Measurements from ENCODE around the gene PRR22. TPM values are rescaled to one million over a fixed set of nuclear protein-coding genes. Genes with fewer than 3 reads are reported as not detected.
"Not testable (repeated sequence)": the region's sequence is repeated elsewhere in the genome, so short reads cannot be mapped to it uniquely, and the experiment has no call there.

PRR22 gene
- total RNA-seq, 1 experiment from 2014 or later, result 5.9 TPM

DNA sequence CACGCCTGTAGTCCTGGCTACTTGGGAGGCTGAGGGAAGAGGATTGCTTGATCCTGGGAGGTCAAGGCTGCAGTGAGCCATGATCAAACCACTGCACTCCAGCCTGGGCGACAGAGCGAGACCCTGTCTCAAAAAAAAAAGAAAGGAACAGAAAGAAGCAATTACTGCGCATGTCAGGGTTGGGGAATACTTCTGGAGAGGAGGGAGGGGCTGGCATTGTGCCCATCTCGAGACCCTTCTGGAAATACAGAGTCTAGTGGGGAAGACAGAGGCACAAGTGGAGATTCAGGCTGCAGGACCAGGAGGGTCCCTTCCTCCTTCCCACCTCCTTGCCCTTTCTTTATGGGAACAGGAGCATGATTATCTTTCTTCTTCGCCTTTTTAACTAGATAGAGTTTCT is 30.8 kb downstream of the PRR22 start:
- no peak for DNase-seq (ENCODE audit: low read depth)

GRCh38 chr19:5751709-5752108 is 32.8 kb downstream of the PRR22 start:
- DNase-seq (ENCODE audit: low read depth), result no peak

DNA sequence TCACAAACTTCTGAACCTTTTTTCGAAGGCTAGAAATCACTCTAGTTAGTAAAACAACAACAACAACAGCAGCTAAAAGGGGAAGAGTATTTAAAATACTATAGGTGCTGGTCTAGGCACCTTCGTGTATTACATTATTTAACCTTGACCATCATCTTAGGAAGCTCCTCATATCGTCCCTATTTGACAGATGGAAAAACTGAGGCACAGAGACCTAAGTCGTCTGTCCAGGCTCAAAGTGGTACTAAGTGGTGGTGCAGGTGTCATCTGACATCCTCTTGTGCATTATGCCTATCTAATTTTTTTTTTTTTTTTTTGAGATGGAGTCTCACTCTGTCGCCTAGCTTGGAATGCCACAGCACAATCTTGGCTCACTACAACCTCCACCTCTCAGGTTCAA is 35.0 kb downstream of the PRR22 start:
- no peak for DNase-seq (ENCODE audit: low read depth)

DNA sequence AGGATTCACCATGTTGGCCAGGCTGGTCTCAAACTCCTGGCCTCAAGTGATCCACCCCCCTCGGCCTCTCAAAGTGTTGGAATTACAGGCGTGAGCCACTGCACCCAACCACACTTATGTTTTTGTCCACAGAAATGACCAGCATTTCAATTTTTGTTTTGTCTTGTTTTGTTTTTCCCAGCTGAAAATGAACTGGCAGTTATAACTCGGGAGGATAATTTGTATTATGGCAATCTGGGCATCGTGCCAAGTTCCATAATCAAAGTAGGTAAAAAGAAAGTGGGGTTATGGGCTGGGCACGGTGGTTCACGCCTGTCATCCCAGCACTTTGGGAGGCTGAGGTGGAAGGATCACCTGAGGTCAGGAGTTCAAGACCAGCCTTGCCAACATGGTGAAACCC is 35.6 kb downstream of the PRR22 start:
- not testable (repeated sequence) for DNase-seq (ENCODE audit: low read depth)

- DNase-seq (ENCODE audit: low read depth), result not testable (repeated sequence)
Measured at GRCh38 chr19:5744999-5745398, 39.5 kb downstream of the PRR22 start.

- DNase-seq (ENCODE audit: low read depth), result no peak
Measured at GRCh38 chr19:5743630-5744029, 40.9 kb downstream of the PRR22 start.

- DNase-seq (ENCODE audit: low read depth), result no peak
Measured at GRCh38 chr19:5742051-5742450, 42.5 kb downstream of the PRR22 start.

GRCh38 chr19:5738423-5738822 is 46.1 kb downstream of the PRR22 start:
- DNase-seq (ENCODE audit: low read depth), result no peak

DNA sequence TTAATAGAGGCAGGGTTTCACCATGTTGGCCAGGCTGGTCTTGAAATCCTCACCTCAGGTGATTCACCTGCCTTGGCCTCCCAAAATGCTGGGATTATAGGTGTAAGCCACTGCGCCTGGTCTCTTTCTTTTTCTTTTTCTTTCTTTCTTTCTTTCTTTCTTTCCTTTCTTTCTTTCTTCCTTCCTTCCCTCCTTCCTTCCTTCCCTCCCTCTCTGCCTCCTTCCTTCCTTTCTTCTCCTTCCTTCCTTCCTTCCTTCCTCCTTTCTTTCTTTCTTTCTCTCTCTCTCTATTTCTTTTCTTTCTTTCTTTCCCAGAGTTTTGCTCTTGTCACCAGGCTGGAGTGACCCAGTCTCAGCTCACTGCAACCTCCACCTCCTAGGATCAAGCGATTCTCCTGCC is 51.4 kb downstream of the PRR22 start:
- DNase-seq (ENCODE audit: low read depth), result not testable (repeated sequence)

Other genes starting within 250 kb of the PRR22 start
- gene TINCR, start 216.8 kb downstream of the PRR22 start, total RNA-seq (2014; rRNA removed; shearing (Covaris generic)), result 0.10 TPM in 1 of 2 replicates, not detected in the other
- gene SAFB2, start 162.0 kb downstream of the PRR22 start, total RNA-seq (2014; rRNA removed; shearing (Covaris generic)), result 32.7 and 33.2 TPM in 2 replicates
- gene SAFB, start 161.7 kb downstream of the PRR22 start, total RNA-seq (2014; rRNA removed; shearing (Covaris generic)), result 33.5 and 63.9 TPM in 2 replicates
- gene MICOS13, start 104.2 kb downstream of the PRR22 start, total RNA-seq (2014; rRNA removed; shearing (Covaris generic)), result 234 and 256 TPM in 2 replicates
- gene HSD11B1L, start 103.7 kb downstream of the PRR22 start, total RNA-seq (2014; rRNA removed; shearing (Covaris generic)), result 4.5 and 6.2 TPM in 2 replicates
- gene RPL36, start 94.5 kb downstream of the PRR22 start, total RNA-seq (2014; rRNA removed; shearing (Covaris generic)), result 1,434 and 2,039 TPM in 2 replicates
- 139 and 153 TPM in 2 replicates for gene LONP1, start 64.6 kb downstream of the PRR22 start, total RNA-seq (2014; rRNA removed; shearing (Covaris generic))
- gene CATSPERD, start 64.1 kb downstream of the PRR22 start, total RNA-seq (2014; rRNA removed; shearing (Covaris generic)), result 0.20 TPM in 1 of 2 replicates, not detected in the other
- gene DUS3L, start 6.4 kb upstream of the PRR22 start, total RNA-seq (2014; rRNA removed; shearing (Covaris generic)), result 56.5 and 71.8 TPM in 2 replicates
- gene NRTN, start 20.3 kb upstream of the PRR22 start, total RNA-seq (2014; rRNA removed; shearing (Covaris generic)), result 0.53 TPM in 1 of 2 replicates, not detected in the other
- not detected in 2 replicates for gene FUT6, start 55.0 kb upstream of the PRR22 start, total RNA-seq (2014; rRNA removed; shearing (Covaris generic))
- not detected in 2 replicates for gene FUT3, start 66.7 kb upstream of the PRR22 start, total RNA-seq (2014; rRNA removed; shearing (Covaris generic))
- gene FUT5, start 85.8 kb upstream of the PRR22 start, total RNA-seq (2014; rRNA removed; shearing (Covaris generic)), result not detected in 2 replicates
- gene NDUFA11, start 119.0 kb upstream of the PRR22 start, total RNA-seq (2014; rRNA removed; shearing (Covaris generic)), result 220 and 283 TPM in 2 replicates
- 0.90 and 1.3 TPM in 2 replicates for gene VMAC, start 120.1 kb upstream of the PRR22 start, total RNA-seq (2014; rRNA removed; shearing (Covaris generic))
- 0.71 and 0.73 TPM in 2 replicates for gene CAPS, start 129.5 kb upstream of the PRR22 start, total RNA-seq (2014; rRNA removed; shearing (Covaris generic))
- gene RANBP3, start 193.4 kb upstream of the PRR22 start, total RNA-seq (2014; rRNA removed; shearing (Covaris generic)), result 61.9 and 89.2 TPM in 2 replicates